IMR-90 (cell line): ENCODE results near the gene RRP1. TPM values are rescaled to one million over a fixed set of nuclear protein-coding genes. Genes with fewer than 3 reads are reported as not detected.

Experiments
- ATAC-seq: fragments of 200-7000 bp; cut with Tn5 transposase; 2 replicates; pipeline ENCODE4 v1.9.1; 2020; ENCODE audit warnings: low read depth, mild to moderate bottlenecking, moderate library complexity
- BruUV-seq: library from RNA; stranded (reverse); fragments of 400-500 nt; replicated peaks from 2 replicates; lab custom pipeline; 2021; lab: Mats Ljungman, UMichigan
- CTCF ChIA-PET: fragments of 300-600 bp; formaldehyde crosslinking; extraction: SDS; loops from one replicate; lab custom pipeline; 2021; ENCODE audit warnings: antibody characterized with exemption; lab: Yijun Ruan, JAX
- POLR2A ChIA-PET: fragments of 300-600 bp; sonication (Branson Sonifier 250); formaldehyde crosslinking; loops from one replicate; lab custom pipeline; 2022; ENCODE audit warnings: antibody characterized with exemption; ENCODE audit not compliant: unreplicated experiment; lab: Charles Lee
- DNase-seq: peaks from one replicate; pipeline ENCODE4 v3.0.0; 2013
- H2AFZ ChIP-seq: replicated peaks from 2 replicates; pipeline ENCODE3; 2013; ENCODE audit warnings: low read length, mild to moderate bottlenecking; ENCODE audit not compliant: poor library complexity
- H2AK5ac ChIP-seq: 2 replicates; pipeline ENCODE4 v1.6.1; 2013; ENCODE audit warnings: low read depth, low read length, inconsistent platforms
- H2AK9ac ChIP-seq: replicated peaks from 2 replicates; pipeline ENCODE3; 2013; ENCODE audit warnings: mild to moderate bottlenecking, low read depth, low read length, moderate library complexity; ENCODE audit not compliant: poor library complexity
- H2BK120ac ChIP-seq: 2 replicates; pipeline ENCODE4 v1.6.1; 2013; ENCODE audit warnings: low read depth, low read length, inconsistent platforms
- H2BK15ac ChIP-seq: 3 replicates; pipeline ENCODE4 v1.6.1; 2013; ENCODE audit warnings: low read depth, low read length, inconsistent platforms
- H2BK20ac ChIP-seq: 2 replicates; pipeline ENCODE4 v1.6.1; 2013; ENCODE audit warnings: low read depth, mild to moderate bottlenecking, inconsistent platforms, low read length, moderate library complexity
- H2BK5ac ChIP-seq: 2 replicates; pipeline ENCODE4 v1.6.1; 2013; ENCODE audit warnings: mild to moderate bottlenecking, low read depth, low read length, inconsistent platforms; ENCODE audit not compliant: poor library complexity, severe bottlenecking
- H3K14ac ChIP-seq: replicated peaks from 2 replicates; pipeline ENCODE4 v1.6.1; 2013; ENCODE audit warnings: low read depth, low read length, inconsistent platforms
- H3K18ac ChIP-seq: 2 replicates; pipeline ENCODE4 v1.6.1; 2013; ENCODE audit warnings: low read depth, low read length, control low read depth
- H3K23ac ChIP-seq: 2 replicates; pipeline ENCODE4 v1.6.1; 2013; ENCODE audit warnings: low read depth, low read length, inconsistent platforms
- H3K27ac ChIP-seq: 2 replicates; pipeline ENCODE4 v1.5.1; 2013; ENCODE audit warnings: mild to moderate bottlenecking, control low read depth, low read length; ENCODE audit not compliant: insufficient read depth
- H3K27me3 ChIP-seq: 2 replicates; pipeline ENCODE4 v1.6.1; 2013; ENCODE audit warnings: low read length; ENCODE audit not compliant: control insufficient read depth, insufficient read depth
- H3K36me3 ChIP-seq: 2 replicates; pipeline ENCODE4 v1.6.1; 2013; ENCODE audit warnings: low read length, mixed read lengths; ENCODE audit not compliant: control insufficient read depth, insufficient read depth
- H3K4ac ChIP-seq: 2 replicates; pipeline ENCODE4 v1.6.1; 2013; ENCODE audit warnings: low read depth, low read length, inconsistent platforms
- H3K4me1 ChIP-seq: 2 replicates; pipeline ENCODE4 v1.6.1; 2013; ENCODE audit warnings: low read length, mixed read lengths; ENCODE audit not compliant: control insufficient read depth, insufficient read depth
- H3K4me2 ChIP-seq: 2 replicates; pipeline ENCODE4 v1.6.1; 2013; ENCODE audit warnings: low read depth, mild to moderate bottlenecking, control low read depth, low read length, moderate library complexity
- H3K4me3 ChIP-seq: 2 replicates; pipeline ENCODE4 v1.5.1; 2013; ENCODE audit warnings: low read depth, mild to moderate bottlenecking, control low read depth, low read length, moderate library complexity; ENCODE audit not compliant: insufficient read depth
- H3K56ac ChIP-seq: 2 replicates; pipeline ENCODE4 v1.6.1; 2013; ENCODE audit warnings: low read length, inconsistent platforms; ENCODE audit not compliant: insufficient read depth; ENCODE audit errors: extremely low read depth
- H3K79me1 ChIP-seq, 2 experiments: 2 replicates each; pipeline ENCODE4 v1.6.1; 2013; ENCODE audit warnings: low read length in 2 of 2, inconsistent platforms in 1 of 2, low read depth in 1 of 2
- H3K9ac ChIP-seq: 2 replicates; pipeline ENCODE4 v1.6.1; 2013; ENCODE audit warnings: low read depth, low read length, control low read depth
- H3K9me1 ChIP-seq: 2 replicates; pipeline ENCODE4 v1.6.1; 2013; ENCODE audit warnings: low read length, inconsistent platforms; ENCODE audit not compliant: insufficient read depth
- H3K9me3 ChIP-seq: 2 replicates; pipeline ENCODE4 v1.6.1; 2013; ENCODE audit warnings: low read length; ENCODE audit not compliant: control insufficient read depth, insufficient read depth
- H4K20me1 ChIP-seq: 2 replicates; pipeline ENCODE4 v1.6.1; 2013; ENCODE audit warnings: low read length, inconsistent platforms; ENCODE audit not compliant: insufficient read depth
- H4K5ac ChIP-seq: 2 replicates; pipeline ENCODE4 v1.6.1; 2013; ENCODE audit warnings: mild to moderate bottlenecking, low read depth, low read length, control low read depth
- H4K8ac ChIP-seq, 2 experiments: 2 replicates each; pipeline ENCODE4 v1.6.1; 2013; ENCODE audit warnings: low read depth in 2 of 2, low read length in 2 of 2, control low read depth in 1 of 2, inconsistent platforms in 1 of 2
- H4K91ac ChIP-seq: 2 replicates; pipeline ENCODE4 v1.6.1; 2013; ENCODE audit warnings: low read depth, low read length, inconsistent platforms; ENCODE audit not compliant: insufficient read depth
- BHLHE40 ChIP-seq: fragments of 150-350 bp; IDR thresholded peaks from 2 replicates; pipeline ENCODE4 v1.6.1; 2016; ENCODE audit warnings: mild to moderate bottlenecking, low read depth, low read length
- CEBPB ChIP-seq: IDR thresholded peaks from 2 replicates; pipeline ENCODE4 v1.6.1; 2012; ENCODE audit warnings: low read depth, low read length, improper control_type of control experiment
- CHD1 ChIP-seq: IDR thresholded peaks from 2 replicates; pipeline ENCODE4 v1.6.1; 2012; ENCODE audit warnings: low read depth, low read length, improper control_type of control experiment
- CTCF ChIP-seq: conservative IDR thresholded peaks from 2 replicates; pipeline ENCODE4 v1.5.1; 2012; ENCODE audit warnings: mild to moderate bottlenecking, low read depth, low read length, improper control_type of control experiment
- ELK1 ChIP-seq: fragments of 150-350 bp; IDR thresholded peaks from 2 replicates; pipeline ENCODE4 v1.6.1; 2016; ENCODE audit warnings: low read depth, mild to moderate bottlenecking, low read length, moderate library complexity, borderline replicate concordance
- FOS ChIP-seq: fragments of 150-350 bp; IDR thresholded peaks from 2 replicates; pipeline ENCODE4 v1.6.1; 2016; ENCODE audit warnings: low read depth, low read length
- MXI1 ChIP-seq: IDR thresholded peaks from 2 replicates; pipeline ENCODE4 v1.6.1; 2012; ENCODE audit warnings: low read depth, mild to moderate bottlenecking, low read length, moderate library complexity, borderline replicate concordance
- RAD21 ChIP-seq: IDR thresholded peaks from 2 replicates; pipeline ENCODE4 v1.6.1; 2012; ENCODE audit warnings: low read length, improper control_type of control experiment
- RFX5 ChIP-seq: IDR thresholded peaks from 2 replicates; pipeline ENCODE4 v1.8.0; 2012; ENCODE audit warnings: low read depth, mild to moderate bottlenecking, low read length, moderate library complexity
- USF2 ChIP-seq: fragments of 150-350 bp; IDR thresholded peaks from 2 replicates; pipeline ENCODE4 v1.6.1; 2017; ENCODE audit warnings: mild to moderate bottlenecking, antibody characterized with exemption, low read length, low read depth
- WGBS, 2 experiments: methylation state at CpG; one replicate each; pipeline versions ENCODE4 v1.1.5 to v1.1.7; 2013; ENCODE audit warnings: missing lambda C conversion rate in 2 of 2; ENCODE audit not compliant: insufficient read length in 1 of 2; ENCODE audit errors: extremely low coverage in 2 of 2; 5-methylcytosine and 5-hydroxymethylcytosine counted together
- dilution Hi-C: fragments of 300-500 bp; cut with HindIII; formaldehyde crosslinking; loops from one replicate; pipeline ENCODE4 v1.14.3; 2018; ENCODE audit warnings: low sequenced_read_pairs; ENCODE audit not compliant: unreplicated experiment
- in situ Hi-C: fragments of 300-500 bp; cut with MboI; formaldehyde crosslinking; loops from 3 replicates; pipeline ENCODE4 v1.14.3; 2019; ENCODE audit warnings: low sequenced_read_pairs, inconsistent platforms, mixed read lengths
- intact Hi-C: fragments of 100-400 bp; cut with micrococcal nuclease; formaldehyde crosslinking; loops from 2 replicates; pipeline ENCODE4 v1.10.0; 2022
- polyA plus RNA-seq, 3 experiments: library from polyadenylated mRNA; depleted of rRNA; stranded (reverse); fragments of >200 nt; gene quantifications; 2 replicates each; pipeline ENCODE4 v1.2.3, GENCODE V29; 2012; ENCODE audit warnings: low replicate concordance in 1 of 3
- total RNA-seq: library from RNA; depleted of rRNA; stranded (reverse); fragments of >200 nt; gene quantifications from 2 replicates; pipeline ENCODE4 v1.2.3, GENCODE V29; 2012

RRP1 gene
- total and polyA plus RNA-seq, 2 of the 4 experiments (the other 2 are of a cell fraction) = 20.2 to 23.3 TPM

GRCh38 chr21:43753439-43753799 is 36.0 kb upstream of the RRP1 start:
- WGBS, 2 experiments = 100% methylated on average over 6 of the region's 16 CpGs; no CpG with 5 or more reads in 1 of the 2 experiments
- no peak overlapping the region for H4K91ac ChIP-seq
- H2BK15ac ChIP-seq = no peak overlapping the region
- H3K18ac ChIP-seq = no peak overlapping the region
- in situ Hi-C loops (no loop called here), dilution Hi-C loops (no loop called here), intact Hi-C loops (no loop called here)
- no peak for TF ChIP-seq RAD21
- no peak for TF ChIP-seq CTCF
- TF ChIP-seq MXI1 = no peak
- no peak for TF ChIP-seq BHLHE40
- TF ChIP-seq CEBPB = no peak
- TF ChIP-seq CHD1 = no peak
- no peak for TF ChIP-seq RFX5
- no peak for TF ChIP-seq ELK1
- TF ChIP-seq FOS = no peak
- TF ChIP-seq USF2 = no peak
- H3K23ac ChIP-seq = no peak overlapping the region
- ChIA-PET POLR2A (no interaction called here), CTCF (no interaction called here)
- H3K14ac ChIP-seq = no peak overlapping the region
- H3K4me3 ChIP-seq = no peak overlapping the region
- no peak overlapping the region for H2AK5ac ChIP-seq
- DNase-seq (no peak), ATAC-seq (no peak)
- peak overlapping the region; percentile 24 for H2AK9ac ChIP-seq
- H4K20me1 ChIP-seq = peaks cover 22% of the 10 kb centered on the region
- H2BK5ac ChIP-seq = no peak overlapping the region
- no peak overlapping the region for H3K56ac ChIP-seq
- no peak overlapping the region for H2BK120ac ChIP-seq
- peak overlapping the region; percentile 49 for H2AFZ ChIP-seq
- H3K27me3 ChIP-seq = no peaks in the 10 kb centered on the region
- H3K4ac ChIP-seq = no peak overlapping the region
- no peaks in the 10 kb centered on the region for H3K9me3 ChIP-seq
- H4K8ac ChIP-seq = no peak overlapping the region
- peaks cover 11% of the 10 kb centered on the region for H3K9me1 ChIP-seq
- peaks cover 8 to 21% of the 10 kb centered on the region in 2 experiments; a peak in 3 of 4 replicates for H3K79me1 ChIP-seq
- no TSS peak for BruUV-seq
- H3K4me1 ChIP-seq = peaks cover 5% of the 10 kb centered on the region; the same call in 1 of the 2 replicates
- no peak overlapping the region for H3K27ac ChIP-seq
- no peak overlapping the region for H4K5ac ChIP-seq
- H3K4me2 ChIP-seq = no peak overlapping the region
- H3K36me3 ChIP-seq = peaks cover 83% of the 10 kb centered on the region
- no peak overlapping the region for H2BK20ac ChIP-seq
- H3K9ac ChIP-seq = no peak overlapping the region
